Adrenal gland (tissue), 5 donors: ENCODE data around the gene FOXB1.

Experiments
- POLR2A ChIP-seq, 2 donors: fragments of 450-650 bp; IDR thresholded peaks; one replicate each; pipeline ENCODE4 v1.6.1; 2017; ENCODE audit warnings: antibody characterized with exemption in 2 of 2, mild to moderate bottlenecking in 2 of 2, moderate library complexity in 1 of 2
- TF ChIP-seq, protein P1 (sequence below), 6 experiments: fragments of 450-650 bp in 4 of 6; fragments of 200-600 bp in 2 of 6; sonication (generic) in 1 of 6; IDR thresholded peaks; 1 replicate in 5 of 6; 2 replicates in 1 of 6; pipeline versions ENCODE4 v1.5.1 to v1.8.0; 2016 to 2021; ENCODE audit warnings: antibody characterized with exemption in 6 of 6, mild to moderate bottlenecking in 2 of 6, moderate library complexity in 1 of 6
- donor health status: DM: no; HTN: no; CAD: no.

DNA sequence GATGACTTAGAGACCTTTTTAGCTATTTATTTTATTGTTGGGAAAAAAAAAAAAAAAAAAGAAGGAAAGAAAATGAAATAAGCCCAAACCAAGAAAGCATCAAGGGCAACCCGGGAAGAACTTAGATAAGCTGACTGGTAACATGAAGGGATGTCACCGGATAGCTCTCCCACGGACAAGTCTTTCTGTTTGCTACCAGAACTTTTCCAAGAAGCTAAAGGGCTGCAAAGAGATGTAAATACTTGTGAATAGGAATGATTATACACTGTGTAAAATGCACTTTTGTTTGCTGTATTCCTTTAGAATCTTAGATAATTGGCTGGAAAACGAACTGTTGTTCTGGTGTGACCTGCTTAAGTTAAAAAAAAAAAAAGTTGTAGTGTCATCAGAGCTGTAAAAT lies 2.8 kb downstream of the FOXB1 start:
- TF ChIP-seq, protein P1, sequence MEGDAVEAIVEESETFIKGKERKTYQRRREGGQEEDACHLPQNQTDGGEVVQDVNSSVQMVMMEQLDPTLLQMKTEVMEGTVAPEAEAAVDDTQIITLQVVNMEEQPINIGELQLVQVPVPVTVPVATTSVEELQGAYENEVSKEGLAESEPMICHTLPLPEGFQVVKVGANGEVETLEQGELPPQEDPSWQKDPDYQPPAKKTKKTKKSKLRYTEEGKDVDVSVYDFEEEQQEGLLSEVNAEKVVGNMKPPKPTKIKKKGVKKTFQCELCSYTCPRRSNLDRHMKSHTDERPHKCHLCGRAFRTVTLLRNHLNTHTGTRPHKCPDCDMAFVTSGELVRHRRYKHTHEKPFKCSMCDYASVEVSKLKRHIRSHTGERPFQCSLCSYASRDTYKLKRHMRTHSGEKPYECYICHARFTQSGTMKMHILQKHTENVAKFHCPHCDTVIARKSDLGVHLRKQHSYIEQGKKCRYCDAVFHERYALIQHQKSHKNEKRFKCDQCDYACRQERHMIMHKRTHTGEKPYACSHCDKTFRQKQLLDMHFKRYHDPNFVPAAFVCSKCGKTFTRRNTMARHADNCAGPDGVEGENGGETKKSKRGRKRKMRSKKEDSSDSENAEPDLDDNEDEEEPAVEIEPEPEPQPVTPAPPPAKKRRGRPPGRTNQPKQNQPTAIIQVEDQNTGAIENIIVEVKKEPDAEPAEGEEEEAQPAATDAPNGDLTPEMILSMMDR (IDR thresholded peaks at IDR 0.05): no peak
- no peak for TF ChIP-seq POLR2A (IDR thresholded peaks at IDR 0.05)
